Measurements from ENCODE around the gene SLC2A13. TPM values are rescaled to one million over a fixed set of nuclear protein-coding genes. Genes with fewer than 3 reads are reported as not detected.

Gene SLC2A13
- total RNA-seq, 1 experiment from 2014 or later, result 15.3 TPM

DNA sequence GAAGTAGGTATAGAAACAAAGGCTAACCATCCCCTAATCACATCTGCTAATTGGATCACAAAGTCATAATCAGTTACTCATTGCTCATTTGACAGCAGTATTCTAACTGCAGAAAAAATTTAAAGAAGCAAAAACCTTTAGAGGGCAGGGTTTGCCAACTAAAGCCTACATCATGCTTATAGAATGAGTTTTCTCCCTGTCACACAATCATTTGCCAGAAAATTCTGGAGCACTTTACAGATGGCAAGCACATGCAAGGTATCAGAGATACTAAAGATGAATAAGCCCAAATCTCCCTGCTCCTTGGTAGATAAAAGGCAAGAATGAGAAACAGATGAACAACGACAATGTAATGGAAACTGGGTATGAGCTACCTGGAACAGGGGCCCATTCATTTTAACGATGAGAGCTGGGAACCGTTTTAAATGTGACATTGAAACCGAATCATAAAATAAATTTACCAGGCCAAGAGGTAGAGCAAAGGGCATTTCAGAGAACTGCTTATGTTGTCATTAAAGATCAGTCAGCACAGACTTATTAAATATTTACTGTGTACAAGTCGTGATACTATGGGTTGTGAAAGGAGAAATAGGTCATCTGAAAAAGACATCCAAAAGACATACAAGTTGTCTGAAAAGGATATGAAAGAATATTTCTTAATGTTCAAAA, 274.9 kb downstream of the SLC2A13 start:
- Mint-ChIP-seq H3K4me3 (no peak overlapping the region), H3K27me3 (ENCODE audit: low read depth) (no peaks in the 10 kb centered on the region), H3K9me3 (no peaks in the 10 kb centered on the region), H3K27ac (no peak overlapping the region), H3K36me3 (no peaks in the 10 kb centered on the region), H3K4me1 (no peaks in the 10 kb centered on the region)
- TF ChIP-seq PRRX2 (CRISPR knock-in tag; IDR thresholded peaks at IDR 0.05), result no peak
- TF ChIP-seq, protein P1, sequence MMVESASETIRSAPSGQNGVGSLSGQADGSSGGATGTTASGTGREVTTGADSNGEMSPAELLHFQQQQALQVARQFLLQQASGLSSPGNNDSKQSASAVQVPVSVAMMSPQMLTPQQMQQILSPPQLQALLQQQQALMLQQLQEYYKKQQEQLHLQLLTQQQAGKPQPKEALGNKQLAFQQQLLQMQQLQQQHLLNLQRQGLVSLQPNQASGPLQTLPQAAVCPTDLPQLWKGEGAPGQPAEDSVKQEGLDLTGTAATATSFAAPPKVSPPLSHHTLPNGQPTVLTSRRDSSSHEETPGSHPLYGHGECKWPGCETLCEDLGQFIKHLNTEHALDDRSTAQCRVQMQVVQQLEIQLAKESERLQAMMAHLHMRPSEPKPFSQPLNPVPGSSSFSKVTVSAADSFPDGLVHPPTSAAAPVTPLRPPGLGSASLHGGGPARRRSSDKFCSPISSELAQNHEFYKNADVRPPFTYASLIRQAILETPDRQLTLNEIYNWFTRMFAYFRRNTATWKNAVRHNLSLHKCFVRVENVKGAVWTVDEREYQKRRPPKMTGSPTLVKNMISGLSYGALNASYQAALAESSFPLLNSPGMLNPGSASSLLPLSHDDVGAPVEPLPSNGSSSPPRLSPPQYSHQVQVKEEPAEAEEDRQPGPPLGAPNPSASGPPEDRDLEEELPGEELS (CRISPR knock-in tag; IDR thresholded peaks at IDR 0.05), result no peak
- no peak for TF ChIP-seq TEAD4 (CRISPR knock-in tag; IDR thresholded peaks at IDR 0.05)
- TF ChIP-seq, protein P2, sequence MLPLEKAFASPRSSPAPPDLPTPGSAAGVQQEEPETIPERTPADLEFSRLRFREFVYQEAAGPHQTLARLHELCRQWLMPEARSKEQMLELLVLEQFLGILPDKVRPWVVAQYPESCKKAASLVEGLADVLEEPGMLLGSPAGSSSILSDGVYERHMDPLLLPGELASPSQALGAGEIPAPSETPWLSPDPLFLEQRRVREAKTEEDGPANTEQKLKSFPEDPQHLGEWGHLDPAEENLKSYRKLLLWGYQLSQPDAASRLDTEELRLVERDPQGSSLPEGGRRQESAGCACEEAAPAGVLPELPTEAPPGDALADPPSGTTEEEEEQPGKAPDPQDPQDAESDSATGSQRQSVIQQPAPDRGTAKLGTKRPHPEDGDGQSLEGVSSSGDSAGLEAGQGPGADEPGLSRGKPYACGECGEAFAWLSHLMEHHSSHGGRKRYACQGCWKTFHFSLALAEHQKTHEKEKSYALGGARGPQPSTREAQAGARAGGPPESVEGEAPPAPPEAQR (CRISPR knock-in tag; IDR thresholded peaks at IDR 0.05), result no peak
- TF ChIP-seq, protein P3, sequence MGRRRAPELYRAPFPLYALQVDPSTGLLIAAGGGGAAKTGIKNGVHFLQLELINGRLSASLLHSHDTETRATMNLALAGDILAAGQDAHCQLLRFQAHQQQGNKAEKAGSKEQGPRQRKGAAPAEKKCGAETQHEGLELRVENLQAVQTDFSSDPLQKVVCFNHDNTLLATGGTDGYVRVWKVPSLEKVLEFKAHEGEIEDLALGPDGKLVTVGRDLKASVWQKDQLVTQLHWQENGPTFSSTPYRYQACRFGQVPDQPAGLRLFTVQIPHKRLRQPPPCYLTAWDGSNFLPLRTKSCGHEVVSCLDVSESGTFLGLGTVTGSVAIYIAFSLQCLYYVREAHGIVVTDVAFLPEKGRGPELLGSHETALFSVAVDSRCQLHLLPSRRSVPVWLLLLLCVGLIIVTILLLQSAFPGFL (CRISPR knock-in tag; IDR thresholded peaks at IDR 0.05; ENCODE audit: borderline replicate concordance), result no peak
- no peak for TF ChIP-seq KAT7 (CRISPR knock-in tag; IDR thresholded peaks at IDR 0.05; ENCODE audit: borderline replicate concordance)
- DNase-seq (ENCODE audit: low spot score) (no peak), ATAC-seq (no peak)
- POLR2A ChIA-PET, result no interaction called here
- CTCF ChIA-PET, result no interaction called here

DNA sequence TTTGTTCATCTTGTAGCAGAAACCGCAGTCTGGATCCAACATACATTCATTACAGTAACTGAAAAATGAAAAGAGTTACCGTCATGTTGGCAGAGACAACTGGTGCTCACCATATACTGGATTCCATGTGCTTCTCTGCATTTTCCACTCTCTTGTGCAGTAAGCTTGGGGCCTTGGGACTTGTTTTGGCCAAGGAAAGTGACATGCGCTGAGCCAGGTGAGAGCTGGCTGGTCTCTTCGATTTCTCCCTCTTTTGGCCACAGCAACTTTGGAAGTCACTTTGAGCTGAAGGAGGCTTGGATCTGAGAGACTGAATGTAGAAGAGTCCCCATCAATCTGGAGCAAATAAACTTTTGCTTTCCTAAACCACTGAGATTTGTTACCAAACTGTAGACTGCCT, 275.7 kb downstream of the SLC2A13 start:
- Mint-ChIP-seq H3K4me1 (no peaks in the 10 kb centered on the region), H3K27me3 (ENCODE audit: low read depth) (no peaks in the 10 kb centered on the region), H3K36me3 (no peaks in the 10 kb centered on the region), H3K9me3 (no peaks in the 10 kb centered on the region), H3K27ac (0 out of 2 replicates have a peak overlapping the region, but pooled peaks have one; percentile 21), H3K4me3 (no peak overlapping the region)
- ATAC-seq (no peak), DNase-seq (ENCODE audit: low spot score) (no peak)
- POLR2A ChIA-PET, result no interaction called here
- CTCF ChIA-PET, result no interaction called here
- TF ChIP-seq, protein P4, sequence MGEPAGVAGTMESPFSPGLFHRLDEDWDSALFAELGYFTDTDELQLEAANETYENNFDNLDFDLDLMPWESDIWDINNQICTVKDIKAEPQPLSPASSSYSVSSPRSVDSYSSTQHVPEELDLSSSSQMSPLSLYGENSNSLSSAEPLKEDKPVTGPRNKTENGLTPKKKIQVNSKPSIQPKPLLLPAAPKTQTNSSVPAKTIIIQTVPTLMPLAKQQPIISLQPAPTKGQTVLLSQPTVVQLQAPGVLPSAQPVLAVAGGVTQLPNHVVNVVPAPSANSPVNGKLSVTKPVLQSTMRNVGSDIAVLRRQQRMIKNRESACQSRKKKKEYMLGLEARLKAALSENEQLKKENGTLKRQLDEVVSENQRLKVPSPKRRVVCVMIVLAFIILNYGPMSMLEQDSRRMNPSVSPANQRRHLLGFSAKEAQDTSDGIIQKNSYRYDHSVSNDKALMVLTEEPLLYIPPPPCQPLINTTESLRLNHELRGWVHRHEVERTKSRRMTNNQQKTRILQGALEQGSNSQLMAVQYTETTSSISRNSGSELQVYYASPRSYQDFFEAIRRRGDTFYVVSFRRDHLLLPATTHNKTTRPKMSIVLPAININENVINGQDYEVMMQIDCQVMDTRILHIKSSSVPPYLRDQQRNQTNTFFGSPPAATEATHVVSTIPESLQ (CRISPR knock-in tag; IDR thresholded peaks at IDR 0.05), result no peak
- TF ChIP-seq, protein P5, sequence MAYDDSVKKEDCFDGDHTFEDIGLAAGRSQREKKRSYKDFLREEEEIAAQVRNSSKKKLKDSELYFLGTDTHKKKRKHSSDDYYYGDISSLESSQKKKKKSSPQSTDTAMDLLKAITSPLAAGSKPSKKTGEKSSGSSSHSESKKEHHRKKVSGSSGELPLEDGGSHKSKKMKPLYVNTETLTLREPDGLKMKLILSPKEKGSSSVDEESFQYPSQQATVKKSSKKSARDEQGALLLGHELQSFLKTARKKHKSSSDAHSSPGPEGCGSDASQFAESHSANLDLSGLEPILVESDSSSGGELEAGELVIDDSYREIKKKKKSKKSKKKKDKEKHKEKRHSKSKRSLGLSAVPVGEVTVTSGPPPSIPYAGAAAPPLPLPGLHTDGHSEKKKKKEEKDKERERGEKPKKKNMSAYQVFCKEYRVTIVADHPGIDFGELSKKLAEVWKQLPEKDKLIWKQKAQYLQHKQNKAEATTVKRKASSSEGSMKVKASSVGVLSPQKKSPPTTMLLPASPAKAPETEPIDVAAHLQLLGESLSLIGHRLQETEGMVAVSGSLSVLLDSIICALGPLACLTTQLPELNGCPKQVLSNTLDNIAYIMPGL (CRISPR knock-in tag; IDR thresholded peaks at IDR 0.05), result no peak
- TF ChIP-seq JAZF1 (CRISPR knock-in tag; IDR thresholded peaks at IDR 0.05), result no peak
- TF ChIP-seq, protein P6, sequence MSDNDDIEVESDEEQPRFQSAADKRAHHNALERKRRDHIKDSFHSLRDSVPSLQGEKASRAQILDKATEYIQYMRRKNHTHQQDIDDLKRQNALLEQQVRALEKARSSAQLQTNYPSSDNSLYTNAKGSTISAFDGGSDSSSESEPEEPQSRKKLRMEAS (CRISPR knock-in tag; IDR thresholded peaks at IDR 0.05), result no peak

DNA sequence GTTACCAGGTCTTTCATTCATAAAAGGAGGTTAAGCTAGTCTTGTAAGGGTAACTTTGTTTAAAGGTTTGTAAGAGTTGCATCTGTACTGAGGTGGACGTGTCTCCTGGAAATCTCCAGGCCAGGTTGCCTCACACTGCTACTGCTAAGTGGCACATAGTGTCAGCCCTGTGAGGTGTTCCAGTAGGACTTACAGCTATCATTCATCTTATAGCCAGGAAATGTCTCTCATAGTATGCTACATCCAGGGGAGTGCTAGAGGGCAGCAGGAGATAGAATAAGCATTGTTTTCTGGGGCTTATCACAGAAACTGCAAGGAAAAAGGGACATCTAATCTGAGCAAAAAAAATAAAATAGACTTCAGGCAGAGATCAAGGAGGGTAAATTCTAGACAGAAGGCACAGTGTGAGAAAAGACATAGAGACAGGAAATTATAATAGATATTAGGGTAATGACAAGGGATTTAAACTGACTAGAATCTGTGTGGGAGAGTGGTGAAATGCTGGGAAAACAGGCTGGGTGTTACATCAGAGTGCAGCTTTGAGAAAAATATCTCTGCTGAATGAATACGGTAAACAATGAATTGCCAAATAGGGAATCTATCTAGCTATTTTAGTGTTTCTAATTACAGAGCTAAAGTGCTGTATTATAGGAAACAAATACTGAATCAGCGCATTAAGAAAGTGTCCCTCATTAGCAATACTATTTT, 281.2 kb downstream of the SLC2A13 start:
- ATAC-seq (0 out of 2 replicates have a peak, but pooled peaks have one; percentile 26), DNase-seq (ENCODE audit: low spot score) (no peak)
- POLR2A ChIA-PET, result no interaction called here
- Mint-ChIP-seq H3K4me1 (no peaks in the 10 kb centered on the region), H3K27me3 (ENCODE audit: low read depth) (no peaks in the 10 kb centered on the region), H3K36me3 (no peaks in the 10 kb centered on the region), H3K27ac (0 out of 2 replicates have a peak overlapping the region, but pooled peaks have one; percentile 3), H3K4me3 (no peak overlapping the region), H3K9me3 (no peaks in the 10 kb centered on the region)
- CTCF ChIA-PET, result interaction anchor here (1.0 kb wide), 1 partner anchor 187 kb away, joined by 3 read pairs; no protein-coding TSS in a partner anchor
- TF ChIP-seq NR1H2 (CRISPR knock-in tag; IDR thresholded peaks at IDR 0.05) (no peak), ZNF138 (CRISPR knock-in tag; conservative IDR thresholded peaks at IDR 0.05) (no peak), NFE2L1 (CRISPR knock-in tag; IDR thresholded peaks at IDR 0.05) (no peak), CBFB (CRISPR knock-in tag; IDR thresholded peaks at IDR 0.05; ENCODE audit: low read depth) (no peak), GABPB1 (CRISPR knock-in tag; IDR thresholded peaks at IDR 0.05) (no peak), NR2C2 (CRISPR knock-in tag; IDR thresholded peaks at IDR 0.05) (no peak), CREM (CRISPR knock-in tag; IDR thresholded peaks at IDR 0.05) (no peak)
- TF ChIP-seq, protein P7, sequence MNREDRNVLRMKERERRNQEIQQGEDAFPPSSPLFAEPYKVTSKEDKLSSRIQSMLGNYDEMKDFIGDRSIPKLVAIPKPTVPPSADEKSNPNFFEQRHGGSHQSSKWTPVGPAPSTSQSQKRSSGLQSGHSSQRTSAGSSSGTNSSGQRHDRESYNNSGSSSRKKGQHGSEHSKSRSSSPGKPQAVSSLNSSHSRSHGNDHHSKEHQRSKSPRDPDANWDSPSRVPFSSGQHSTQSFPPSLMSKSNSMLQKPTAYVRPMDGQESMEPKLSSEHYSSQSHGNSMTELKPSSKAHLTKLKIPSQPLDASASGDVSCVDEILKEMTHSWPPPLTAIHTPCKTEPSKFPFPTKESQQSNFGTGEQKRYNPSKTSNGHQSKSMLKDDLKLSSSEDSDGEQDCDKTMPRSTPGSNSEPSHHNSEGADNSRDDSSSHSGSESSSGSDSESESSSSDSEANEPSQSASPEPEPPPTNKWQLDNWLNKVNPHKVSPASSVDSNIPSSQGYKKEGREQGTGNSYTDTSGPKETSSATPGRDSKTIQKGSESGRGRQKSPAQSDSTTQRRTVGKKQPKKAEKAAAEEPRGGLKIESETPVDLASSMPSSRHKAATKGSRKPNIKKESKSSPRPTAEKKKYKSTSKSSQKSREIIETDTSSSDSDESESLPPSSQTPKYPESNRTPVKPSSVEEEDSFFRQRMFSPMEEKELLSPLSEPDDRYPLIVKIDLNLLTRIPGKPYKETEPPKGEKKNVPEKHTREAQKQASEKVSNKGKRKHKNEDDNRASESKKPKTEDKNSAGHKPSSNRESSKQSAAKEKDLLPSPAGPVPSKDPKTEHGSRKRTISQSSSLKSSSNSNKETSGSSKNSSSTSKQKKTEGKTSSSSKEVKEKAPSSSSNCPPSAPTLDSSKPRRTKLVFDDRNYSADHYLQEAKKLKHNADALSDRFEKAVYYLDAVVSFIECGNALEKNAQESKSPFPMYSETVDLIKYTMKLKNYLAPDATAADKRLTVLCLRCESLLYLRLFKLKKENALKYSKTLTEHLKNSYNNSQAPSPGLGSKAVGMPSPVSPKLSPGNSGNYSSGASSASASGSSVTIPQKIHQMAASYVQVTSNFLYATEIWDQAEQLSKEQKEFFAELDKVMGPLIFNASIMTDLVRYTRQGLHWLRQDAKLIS (CRISPR knock-in tag; IDR thresholded peaks at IDR 0.05; ENCODE audit: borderline replicate concordance), result no peak
